ENCODE results near the gene FIG4.
"Not testable (repeated sequence)": the region's sequence is repeated elsewhere in the genome, so short reads cannot be mapped to it uniquely, and the experiment has no call there.

DNA sequence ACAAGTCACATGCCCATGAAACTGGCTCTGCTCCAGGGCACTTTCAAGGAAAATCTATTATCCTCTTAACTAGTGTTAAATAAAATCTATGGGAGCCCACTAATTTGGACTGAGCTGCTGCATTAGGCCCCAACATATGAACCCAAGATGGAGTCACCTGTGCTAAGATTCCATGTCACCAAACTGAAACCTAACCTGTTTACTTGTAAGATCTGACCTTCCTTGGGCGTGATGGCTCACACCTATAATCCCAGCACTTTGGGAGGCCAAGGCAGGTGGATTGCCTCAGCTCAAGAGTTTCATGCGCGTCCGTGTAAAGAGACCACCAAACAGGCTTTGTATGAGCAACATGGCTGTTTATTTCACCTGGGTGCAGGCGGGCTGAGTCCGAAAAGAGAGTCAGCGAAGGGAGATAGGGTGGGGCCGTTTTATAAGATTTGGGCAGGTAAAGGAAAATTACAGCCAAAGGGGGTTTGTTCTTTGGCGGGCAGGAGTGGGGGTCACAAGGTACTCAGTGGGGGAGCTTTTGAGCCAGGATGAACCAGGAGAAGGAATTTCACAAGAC lies 164.5 kb downstream of the FIG4 start:
- not testable (repeated sequence) for TF ChIP-seq CTCF (IDR thresholded peaks at IDR 0.05; ENCODE audit: poor library complexity); EZH2 (IDR thresholded peaks at IDR 0.05; ENCODE audit: borderline replicate concordance)
